Motor neuron (in vitro differentiated cells): ENCODE data around the gene PTPRD. TPM values are rescaled to one million over a fixed set of nuclear protein-coding genes. Genes with fewer than 3 reads are reported as not detected.
A peak's percentile ranks its signal among the peaks of the same experiment; 100 is the strongest.
"Not testable (repeated sequence)": the region's sequence is repeated elsewhere in the genome, so short reads cannot be mapped to it uniquely, and the experiment has no call there.

ENCODE experiments used
- ATAC-seq, 8 experiments: fragments of 200-7000 bp; cut with Tn5 transposase; replicated peaks in 6 of 8; 2 replicates each; pipeline ENCODE4 v1.8.0; 2021; ENCODE audit warnings: mild to moderate bottlenecking in 8 of 8, moderate library complexity in 8 of 8
- H3K27ac ChIP-seq, 2 donors: fragments of 250-450 bp; sonication (Bioruptor Pico); 2 replicates each; pipeline ENCODE4 v1.9.0; 2021; ENCODE audit warnings: antibody characterized with exemption in 2 of 2, mild to moderate bottlenecking in 2 of 2, moderate library complexity in 1 of 2
- H3K4me1 ChIP-seq, 2 donors: fragments of 250-450 bp; sonication (Bioruptor Pico); replicated peaks in 1 of 2; 2 replicates each; pipeline ENCODE4 v1.6.1; 2021; ENCODE audit warnings: antibody characterized with exemption in 2 of 2, mild to moderate bottlenecking in 2 of 2, moderate library complexity in 1 of 2
- H3K4me3 ChIP-seq, 5 donors: fragments of 250-450 bp; sonication (Bioruptor Pico); 2 replicates each; pipeline ENCODE4 v1.9.0; 2021; ENCODE audit warnings: antibody characterized with exemption in 5 of 5, mild to moderate bottlenecking in 5 of 5, moderate library complexity in 4 of 5
- WGBS, 10 experiments: fragments of 450-650 bp; shearing (Covaris generic); methylation state at CpG; one replicate each; pipeline ENCODE4 v1.0.0; 2022; 5-methylcytosine and 5-hydroxymethylcytosine counted together
- in situ Hi-C, 9 experiments: fragments of 400-800 bp; cut with MboI; loops; one replicate each; pipeline ENCODE4 v1.15.0; 2021; ENCODE audit warnings: low sequenced_read_pairs in 9 of 9, low pct_unique_long_range_greater_than_20kb in 2 of 9; ENCODE audit not compliant: unreplicated experiment in 9 of 9
- total RNA-seq, 8 experiments: library from RNA; unstranded; fragments of 300-600 nt; gene quantifications; 2 replicates each; pipeline versions ENCODE4 v1.2.3 to v1.2.4, GENCODE V29; 2022

The PTPRD gene
- total RNA-seq, 8 experiments from 2014 or later = 0.15 to 175 (median 72.8) TPM

- in situ Hi-C loops = no loop called here
- peaks cover 3 to 7% of the 10 kb centered on the region in 2 donors for H3K4me1 ChIP-seq
- WGBS, 10 experiments = 0 to 33% (median 14%) methylated on average over 1 to 2 of the region's 2 CpGs; no CpG with 5 or more reads in 4 of the 10 experiments
- peak in 5 of 8 experiments; percentile 49 to 79 (median 64) for ATAC-seq
- H3K27ac ChIP-seq = peak overlapping the region in 1 of 2 donors; percentile 10
- no peak overlapping the region for H3K4me3 ChIP-seq
Measured at GRCh38 chr9:9341203-9341602, 1271.6 kb downstream of the PTPRD start.

- in situ Hi-C loops = no loop called here
- peaks cover 3 to 12% of the 10 kb centered on the region in 2 donors for H3K4me1 ChIP-seq
- H3K27ac ChIP-seq = no peak overlapping the region
- no peak overlapping the region for H3K4me3 ChIP-seq
- no peak for ATAC-seq
Measured at GRCh38 chr9:9337129-9337528, 1275.7 kb downstream of the PTPRD start.

GRCh38 chr9:9326749-9327148 is 1286.1 kb downstream of the PTPRD start:
- ATAC-seq = peak in 5 of 8 experiments; percentile 33 to 71 (median 64)
- H3K27ac ChIP-seq = no peak overlapping the region
- H3K4me3 ChIP-seq = no peak overlapping the region
- peaks cover 4 to 10% of the 10 kb centered on the region in 2 donors for H3K4me1 ChIP-seq
- in situ Hi-C loops = no loop called here

GRCh38 chr9:9319007-9319406 is 1293.8 kb downstream of the PTPRD start:
- peak in 5 of 8 experiments; percentile 89 to 98 (median 97) for ATAC-seq
- H3K4me1 ChIP-seq = peaks cover 3 to 23% of the 10 kb centered on the region in 2 donors
- in situ Hi-C loops = no loop called here
- H3K27ac ChIP-seq = no peak overlapping the region
- WGBS, 10 experiments = 0 to 5% (median 0%) methylated on average over 1 to 2 of the region's 2 CpGs; no CpG with 5 or more reads in 2 of the 10 experiments
- no peak overlapping the region for H3K4me3 ChIP-seq

GRCh38 chr9:9310743-9311142 is 1302.1 kb downstream of the PTPRD start:
- H3K27ac ChIP-seq, in situ Hi-C loops, ATAC-seq, H3K4me1 ChIP-seq, H3K4me3 ChIP-seq: not testable (repeated sequence)
- 0 to 100% (median 77%) methylated on average over 1 to 6 of the region's 7 CpGs for WGBS, 10 experiments

- no peak overlapping the region for H3K27ac ChIP-seq
- ATAC-seq = no peak
- no peaks in the 10 kb centered on the region for H3K4me1 ChIP-seq
- H3K4me3 ChIP-seq = no peak overlapping the region
- in situ Hi-C loops = no loop called here
Measured at GRCh38 chr9:9305600-9305999, 1307.2 kb downstream of the PTPRD start.

GRCh38 chr9:9299134-9299533 is 1313.7 kb downstream of the PTPRD start:
- in situ Hi-C loops = no loop called here
- Histone ChIP-seq H3K27ac (no peak overlapping the region), H3K4me3 (no peak overlapping the region), H3K4me1 (no peaks in the 10 kb centered on the region)
- 0 to 100% (median 77%) methylated on average over 1 of the region's 1 CpG; no CpG with 5 or more reads in 1 of the 10 experiments for WGBS, 10 experiments
- no peak for ATAC-seq

- WGBS, 10 experiments = 11 to 95% (median 78%) methylated on average over 1 to 2 of the region's 2 CpGs; no CpG with 5 or more reads in 1 of the 10 experiments
Measured at GRCh38 chr9:9286001-9286400, 1326.8 kb downstream of the PTPRD start.

GRCh38 chr9:9284201-9284600 is 1328.6 kb downstream of the PTPRD start:
- no peak overlapping the region for H3K4me3 ChIP-seq
- H3K27ac ChIP-seq = no peak overlapping the region
- in situ Hi-C loops = no loop called here
- peaks cover 5 to 52% of the 10 kb centered on the region in 2 donors for H3K4me1 ChIP-seq
- 9 to 100% (median 80%) methylated on average over 1 to 2 of the region's 2 CpGs; no CpG with 5 or more reads in 1 of the 10 experiments for WGBS, 10 experiments
- no peak for ATAC-seq

More at GRCh38 chr9:9286001-9286400, 1326.8 kb downstream of the PTPRD start:
- Histone ChIP-seq H3K4me1 (peaks cover 5 to 49% of the 10 kb centered on the region in 2 donors), H3K27ac (no peak overlapping the region), H3K4me3 (no peak overlapping the region)
- in situ Hi-C loops = no loop called here
- no peak for ATAC-seq

GRCh38 chr9:9283159-9283986 is 1329.4 kb downstream of the PTPRD start:
- no peak overlapping the region for H3K27ac ChIP-seq
- in situ Hi-C loops = no loop called here
- ATAC-seq = peak in 5 of 8 experiments; percentile 79 to 90 (median 86)
- 0 to 80% (median 28%) methylated on average over 1 to 2 of the region's 2 CpGs; no CpG with 5 or more reads in 1 of the 10 experiments for WGBS, 10 experiments
- peaks cover 5 to 52% of the 10 kb centered on the region in 2 donors for H3K4me1 ChIP-seq
- H3K4me3 ChIP-seq = no peak overlapping the region

GRCh38 chr9:9275601-9276000 is 1337.2 kb downstream of the PTPRD start:
- ATAC-seq = peak in 5 of 8 experiments; percentile 51 to 83 (median 67)
- Histone ChIP-seq H3K4me1 (peaks cover 0 to 4% of the 10 kb centered on the region in 2 donors), H3K27ac (no peak overlapping the region), H3K4me3 (no peak overlapping the region)
- in situ Hi-C loops = no loop called here
- WGBS, 10 experiments = 0 to 100% (median 28%) methylated on average over 1 to 4 of the region's 4 CpGs; no CpG with 5 or more reads in 3 of the 10 experiments

GRCh38 chr9:9257999-9258498 is 1354.8 kb downstream of the PTPRD start:
- H3K4me1 ChIP-seq = peaks cover 0 to 2% of the 10 kb centered on the region in 2 donors
- WGBS, 10 experiments = 0 to 91% (median 70%) methylated on average over 1 to 3 of the region's 3 CpGs
- in situ Hi-C loops = no loop called here
- peak in 5 of 8 experiments; percentile 48 to 74 (median 63) for ATAC-seq
- H3K27ac ChIP-seq = no peak overlapping the region
- no peak overlapping the region for H3K4me3 ChIP-seq

GRCh38 chr9:9246726-9247125 is 1366.1 kb downstream of the PTPRD start:
- no peaks in the 10 kb centered on the region for H3K4me1 ChIP-seq
- 0 to 100% (median 14%) methylated on average over 1 to 2 of the region's 2 CpGs; no CpG with 5 or more reads in 2 of the 10 experiments for WGBS, 10 experiments

More at GRCh38 chr9:9246726-9247125, 1366.1 kb downstream of the PTPRD start:
- Histone ChIP-seq H3K27ac (no peak overlapping the region), H3K4me3 (no peak overlapping the region)
- no peak for ATAC-seq
- in situ Hi-C loops = no loop called here
